SU-DHL-6 (cell line): ENCODE measurements around the gene SLC19A1.

Experiments used
- CTCF ChIP-seq: fragments of 200-600 bp; sonication (generic); IDR thresholded peaks from one replicate; pipeline ENCODE4 v1.5.1; 2017; ENCODE audit warnings: antibody characterized with exemption, mild to moderate bottlenecking, low read length, moderate library complexity; ENCODE audit not compliant: insufficient read depth, poor library complexity, severe bottlenecking
- EZH2phosphoT487 ChIP-seq: fragments of 200-600 bp; sonication (generic), shearing (Covaris generic); conservative IDR thresholded peaks from 2 replicates; pipeline ENCODE4 v1.6.1; 2018; ENCODE audit warnings: mild to moderate bottlenecking, antibody characterized with exemption, low read length, moderate library complexity, mixed read lengths

- TF ChIP-seq CTCF (no peak), EZH2phosphoT487 (no peak)
Measured at GRCh38 chr21:45507888-45508508, 34.2 kb downstream of the SLC19A1 start.
